Heart left ventricle (tissue), 13 donors: ENCODE data around the gene CDC25A.

Source experiments
- CTCF ChIP-seq, 12 donors: fragments of 200-600 bp; sonication (generic) in 4 of 12; IDR thresholded peaks; one replicate each; pipeline versions ENCODE4 v1.5.0 to v1.8.0; 2018 to 2022; ENCODE audit warnings: antibody characterized with exemption in 12 of 12, mild to moderate bottlenecking in 5 of 12
- POLR2A ChIP-seq, 2 donors: fragments of 450-650 bp; IDR thresholded peaks; one replicate each; pipeline ENCODE4 v1.6.1; 2017; ENCODE audit warnings: antibody characterized with exemption in 2 of 2, mild to moderate bottlenecking in 2 of 2, moderate library complexity in 2 of 2
- donor health status: ischemic (EF 13 %, LVEDD 7.1; RV severe dilation, severe dysfunction).
- donor health status: DM: no; HTN: yes; CAD: no.
- donor health status: DM: no; HTN: no; CAD: no.
- donor health status: ischemic (EF 25% LVEDD 6.9; RV normal size, moderate dysfunction).
- donor health status: ischemic (EF 25% LVEDD 5.7; RV mildly dilated, moderate dysfunction).
- donor health status: ischemic (EF 35%, LVEDD 5.7; RV mildly dilated, moderate dysfunction).
- donor health status: nonischemic (EF 11% LVEDD 7.7; RV severe dilation, severe dysfunction).
- donor health status: DM: yes; HTN: yes; CAD: no.
- donor health status: PGD.
- donor health status: ischemic (EF 29% LVEDD 5.4; RV normal size, mild dysfunction).
- donor health status: nonischemic (EF 23%, LVEDD 6.1; RV moderate dilation, normal function).

GRCh38 chr3:48218537-48218936 lies 30.3 kb upstream of the CDC25A start:
- TF ChIP-seq CTCF (IDR thresholded peaks at IDR 0.05), result no peak
- no peak for TF ChIP-seq POLR2A (IDR thresholded peaks at IDR 0.05)
